BJ (cell line): Measurements from ENCODE around the gene SMC1B. TPM values are rescaled to one million over a fixed set of nuclear protein-coding genes. Genes with fewer than 3 reads are reported as not detected.
A peak's percentile ranks its signal among the peaks of the same experiment; 100 is the strongest.

ENCODE experiments used
- CTCF ChIA-PET: fragments of 350-600 bp; formaldehyde crosslinking; extraction: SDS; loops from one replicate; lab custom pipeline; 2021; ENCODE audit warnings: antibody characterized with exemption, inconsistent platforms; lab: Yijun Ruan, JAX
- POLR2A ChIA-PET: fragments of 300-600 bp; sonication (Branson Sonifier 250); formaldehyde crosslinking; extraction: SDS; loops from one replicate; lab custom pipeline; 2021; ENCODE audit warnings: antibody characterized with exemption; lab: Charles Lee
- DNase-seq: peaks from one replicate; pipeline ENCODE4 v3.0.0-alpha.2; 2011; ENCODE audit warnings: low read depth
- H3K27me3 ChIP-seq: 2 replicates; pipeline ENCODE4 v1.6.0; 2011; ENCODE audit warnings: low read length; ENCODE audit not compliant: control insufficient read depth, insufficient read depth
- H3K36me3 ChIP-seq: 2 replicates; pipeline ENCODE4 v1.5.1; 2011; ENCODE audit warnings: low read length; ENCODE audit not compliant: control insufficient read depth, insufficient read depth
- H3K4me3 ChIP-seq: 2 replicates; pipeline ENCODE4 v1.5.1; 2011; ENCODE audit warnings: low read depth, mild to moderate bottlenecking, control low read depth, low read length
- polyA plus RNA-seq: library from polyadenylated mRNA; depleted of rRNA; stranded (reverse); fragments of >200 nt; gene quantifications from 2 replicates; pipeline ENCODE4 v1.2.3, GENCODE V29; 2011
- TF ChIP-seq, protein P1 (sequence below): IDR thresholded peaks from 2 replicates; pipeline ENCODE4 v1.5.1; 2011; ENCODE audit warnings: low read depth, mild to moderate bottlenecking, control low read depth, inconsistent platforms, low read length, moderate library complexity; ENCODE audit not compliant: insufficient read depth

Gene SMC1B
- polyA plus RNA-seq, 1 experiment = not detected

DNA sequence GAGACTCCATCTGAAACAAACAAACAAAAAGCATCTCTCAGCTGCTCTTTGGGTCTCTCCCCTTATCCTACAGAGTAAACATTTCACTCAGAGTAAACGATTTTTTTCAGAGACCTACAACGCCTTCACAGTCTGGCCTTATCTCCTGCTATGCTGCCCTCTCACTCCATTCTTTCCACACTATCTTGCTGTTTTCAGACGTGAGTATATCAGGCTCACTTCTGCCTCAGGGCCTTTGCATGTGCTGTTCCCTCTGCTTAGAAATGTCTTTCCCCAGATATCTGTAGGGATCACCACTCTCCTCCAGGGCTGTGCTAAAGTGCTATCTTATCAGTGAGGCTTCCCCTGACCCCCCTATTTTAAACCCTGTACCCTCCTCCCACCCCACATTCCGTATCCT is 6.6 kb upstream of the SMC1B start:
- POLR2A ChIA-PET = no interaction called here
- TF ChIP-seq, protein P1, sequence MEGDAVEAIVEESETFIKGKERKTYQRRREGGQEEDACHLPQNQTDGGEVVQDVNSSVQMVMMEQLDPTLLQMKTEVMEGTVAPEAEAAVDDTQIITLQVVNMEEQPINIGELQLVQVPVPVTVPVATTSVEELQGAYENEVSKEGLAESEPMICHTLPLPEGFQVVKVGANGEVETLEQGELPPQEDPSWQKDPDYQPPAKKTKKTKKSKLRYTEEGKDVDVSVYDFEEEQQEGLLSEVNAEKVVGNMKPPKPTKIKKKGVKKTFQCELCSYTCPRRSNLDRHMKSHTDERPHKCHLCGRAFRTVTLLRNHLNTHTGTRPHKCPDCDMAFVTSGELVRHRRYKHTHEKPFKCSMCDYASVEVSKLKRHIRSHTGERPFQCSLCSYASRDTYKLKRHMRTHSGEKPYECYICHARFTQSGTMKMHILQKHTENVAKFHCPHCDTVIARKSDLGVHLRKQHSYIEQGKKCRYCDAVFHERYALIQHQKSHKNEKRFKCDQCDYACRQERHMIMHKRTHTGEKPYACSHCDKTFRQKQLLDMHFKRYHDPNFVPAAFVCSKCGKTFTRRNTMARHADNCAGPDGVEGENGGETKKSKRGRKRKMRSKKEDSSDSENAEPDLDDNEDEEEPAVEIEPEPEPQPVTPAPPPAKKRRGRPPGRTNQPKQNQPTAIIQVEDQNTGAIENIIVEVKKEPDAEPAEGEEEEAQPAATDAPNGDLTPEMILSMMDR = no peak
- no peak for DNase-seq
- Histone ChIP-seq H3K4me3 (no peak overlapping the region), H3K27me3 (no peaks in the 10 kb centered on the region), H3K36me3 (0 out of 2 replicates have a peak, but pooled peaks cover 1% of the 10 kb centered on the region)
- CTCF ChIA-PET = interaction anchor here (0.7 kb wide), 1 partner anchor 14 kb away, joined by 3 read pairs; no protein-coding TSS in a partner anchor

DNA sequence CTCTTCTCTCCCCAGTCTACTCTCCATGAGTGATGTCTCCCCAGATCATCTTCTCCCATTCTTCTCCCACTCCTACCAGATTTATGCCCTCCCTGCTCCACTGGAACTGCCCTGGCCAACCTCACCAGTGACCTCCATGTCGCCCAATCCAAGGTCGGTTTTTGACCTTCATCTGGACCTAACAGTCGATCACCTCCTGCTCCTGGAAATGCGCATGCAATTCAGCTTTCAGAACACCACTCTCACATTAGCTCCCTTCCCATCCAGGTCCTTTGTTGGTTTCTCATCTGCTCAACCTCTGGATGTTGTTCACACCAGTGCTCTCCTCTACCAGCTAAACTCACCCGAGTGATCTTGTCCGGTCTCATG is 5.4 kb upstream of the SMC1B start:
- TF ChIP-seq, protein P1 = no peak
- ChIA-PET POLR2A (no interaction called here), CTCF (interaction anchor here (1.4 kb wide), 1 partner anchor 22 kb away, joined by 3 read pairs; no protein-coding TSS in a partner anchor)
- Histone ChIP-seq H3K36me3 (0 out of 2 replicates have a peak, but pooled peaks cover 1% of the 10 kb centered on the region), H3K4me3 (no peak overlapping the region), H3K27me3 (no peaks in the 10 kb centered on the region)
- no peak for DNase-seq

DNA sequence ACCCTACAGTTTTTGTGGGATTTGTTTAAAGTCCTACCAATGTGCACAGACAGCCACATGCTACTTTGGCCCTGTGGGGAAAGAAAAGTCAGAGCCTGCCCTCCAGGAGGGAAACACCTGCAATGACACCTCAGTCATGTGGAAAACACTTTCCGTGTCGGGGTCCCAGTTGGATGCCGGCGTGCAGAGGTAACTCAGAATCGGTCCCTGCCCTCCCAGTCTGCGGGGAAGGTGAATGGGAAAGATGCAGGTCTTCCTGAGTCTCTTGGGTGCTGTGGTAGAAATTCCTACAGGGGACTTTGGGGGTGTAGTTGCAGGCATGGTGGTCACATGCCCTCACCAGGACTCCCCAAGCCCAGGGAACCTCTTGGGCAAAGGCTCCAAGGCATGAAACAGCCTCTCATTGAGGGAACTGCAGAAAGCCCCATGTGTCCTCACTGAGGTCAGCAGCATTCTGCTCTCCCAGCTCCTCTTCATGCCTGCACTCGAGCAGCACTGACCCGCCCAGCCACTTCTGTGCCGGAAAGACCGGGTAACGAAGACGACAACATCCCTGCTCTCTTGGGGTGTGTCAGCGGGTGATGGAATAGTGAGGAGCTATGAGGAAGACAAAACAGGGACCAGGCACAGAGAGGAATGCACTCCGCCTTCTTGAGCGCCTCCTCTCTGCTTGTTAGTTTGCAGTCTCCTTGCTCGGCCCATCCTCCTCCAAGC is 4.8 kb upstream of the SMC1B start:
- H3K36me3 ChIP-seq = 0 out of 2 replicates have a peak, but pooled peaks cover 1% of the 10 kb centered on the region
- no peak for DNase-seq
- ChIA-PET POLR2A (no interaction called here), CTCF (interaction anchor here (1.4 kb wide), 1 partner anchor 22 kb away, joined by 3 read pairs; no protein-coding TSS in a partner anchor)
- no peaks in the 10 kb centered on the region for H3K27me3 ChIP-seq
- no peak overlapping the region for H3K4me3 ChIP-seq
- TF ChIP-seq, protein P1 = no peak

- DNase-seq = no peak
- H3K27me3 ChIP-seq = no peaks in the 10 kb centered on the region
- TF ChIP-seq, protein P1 = no peak
- H3K36me3 ChIP-seq = no peaks in the 10 kb centered on the region
- peak overlapping the region; percentile 65 for H3K4me3 ChIP-seq
- ChIA-PET CTCF (no interaction called here), POLR2A (no interaction called here)
These were observed 409 bp downstream of the SMC1B start for GRCh38 chr22:45413013-45413367.

DNA sequence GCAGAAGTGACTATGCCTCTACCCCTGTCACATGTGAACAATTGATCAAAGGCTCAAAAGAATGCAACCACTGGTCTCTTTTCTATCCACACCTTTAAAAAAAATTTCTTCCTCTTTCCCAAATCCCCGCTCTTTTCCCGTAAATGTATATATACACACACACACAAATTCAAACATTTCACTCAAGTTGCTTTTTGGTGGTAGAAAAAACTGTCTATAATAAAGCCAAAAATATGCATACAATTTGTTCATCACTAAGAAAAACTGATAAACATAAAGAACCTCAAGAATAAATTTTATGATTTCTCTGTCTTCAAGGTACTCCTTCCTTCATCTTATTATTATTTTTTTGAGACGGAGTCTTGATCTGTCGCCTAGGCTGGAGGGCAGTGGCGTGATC is 5.6 kb downstream of the SMC1B start:
- Histone ChIP-seq H3K4me3 (no peak overlapping the region), H3K27me3 (no peaks in the 10 kb centered on the region), H3K36me3 (no peaks in the 10 kb centered on the region)
- POLR2A ChIA-PET = no interaction called here
- TF ChIP-seq, protein P1 = no peak
- CTCF ChIA-PET = interaction anchor here (1.2 kb wide), 1 partner anchor 13 kb away, joined by 4 read pairs; no protein-coding TSS in a partner anchor
- no peak for DNase-seq
